Measurements from ENCODE around the gene DONSON.

DONSON gene

DNA sequence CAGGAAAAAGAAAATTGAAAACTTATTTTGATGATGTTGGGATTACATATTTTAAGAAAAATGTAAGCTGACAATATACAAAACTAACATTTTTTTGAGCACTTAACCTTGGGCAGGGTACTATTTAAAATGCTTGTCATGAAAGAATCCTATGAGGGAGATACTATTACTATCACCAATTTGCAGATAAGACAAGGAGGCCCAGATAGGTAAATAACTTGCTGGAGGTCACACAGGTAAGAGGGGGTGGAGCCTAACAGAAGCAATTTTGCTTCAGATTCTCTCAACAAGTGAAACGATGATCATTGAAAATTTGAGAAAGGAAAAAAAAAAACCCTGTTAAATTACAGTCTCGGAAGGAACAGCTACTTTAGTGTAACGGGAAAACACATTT is 47.8 kb downstream of the DONSON start:
- DNase-seq, result no peak

DNA sequence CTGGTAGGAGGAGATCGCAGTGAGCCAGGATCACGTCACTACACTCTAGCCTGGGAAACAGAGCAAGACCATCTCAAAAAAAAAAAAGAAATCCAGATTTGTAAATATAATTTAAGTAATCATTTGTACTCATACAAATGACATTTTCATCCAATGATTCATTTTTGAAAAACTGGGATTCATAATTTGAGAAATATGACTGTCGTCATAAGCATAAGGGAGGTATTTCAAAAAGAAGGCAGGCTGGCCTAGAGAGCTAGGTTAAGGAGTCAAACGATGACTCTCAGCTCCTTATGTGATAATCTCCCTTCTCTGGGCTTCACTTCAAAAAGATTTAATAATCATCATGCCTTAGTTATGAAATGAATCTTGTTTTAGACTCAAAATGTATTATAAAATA is 48.9 kb downstream of the DONSON start:
- DNase-seq, result no peak

DNA sequence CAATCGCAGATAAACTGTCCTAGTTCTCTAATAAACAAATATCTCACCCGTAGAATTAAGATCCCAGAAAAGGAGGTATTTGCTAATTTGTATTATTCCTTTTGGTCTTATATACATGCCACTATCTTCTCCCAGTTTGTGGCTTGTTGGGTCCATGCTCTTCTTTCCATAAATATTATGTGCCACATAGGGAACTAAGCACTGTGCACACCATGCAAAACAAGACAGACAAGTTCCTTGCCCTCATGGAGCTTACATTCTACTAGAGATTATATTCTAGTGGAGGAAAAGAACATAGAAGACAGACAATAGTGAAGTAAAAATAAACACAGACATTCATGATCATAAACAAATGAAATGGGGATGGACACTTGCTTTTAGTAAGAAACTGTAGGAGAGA is 51.3 kb downstream of the DONSON start:
- no peak for DNase-seq

DNA sequence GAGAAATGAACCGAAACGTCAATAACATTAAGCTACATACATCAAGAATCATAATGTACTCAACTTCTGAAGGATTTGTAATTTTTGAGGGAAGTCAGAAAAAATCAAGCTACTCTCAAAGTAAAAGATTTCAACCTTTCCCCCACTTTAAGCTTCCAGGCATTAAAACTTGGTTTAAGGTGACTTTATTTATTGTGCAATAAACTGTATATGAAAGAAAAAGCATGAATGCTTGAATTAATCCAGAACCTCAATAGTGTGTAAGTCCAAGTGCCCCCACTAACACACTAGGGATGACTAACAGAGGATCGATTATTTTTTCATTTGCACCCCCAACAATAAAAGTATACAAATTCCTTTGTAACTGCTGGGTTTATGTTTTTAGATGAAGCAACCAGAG is 57.5 kb downstream of the DONSON start:
- no peak for DNase-seq

All from stimulated activated CD4-positive, alpha-beta T cell treated with anti-CD3 and anti-CD28 coated beads, Interleukin-1b, Interleukin-23, amount 100 ng/mL, for 48 hours (primary cell).